NCI-H1930 (cell line): ENCODE measurements around the gene RALGDS.

ENCODE experiments used
- DNase-seq, 2 experiments: peaks; one replicate each; lab custom pipeline; 2025; lab: John Stamatoyannopoulos, UW

RALGDS gene

DNA sequence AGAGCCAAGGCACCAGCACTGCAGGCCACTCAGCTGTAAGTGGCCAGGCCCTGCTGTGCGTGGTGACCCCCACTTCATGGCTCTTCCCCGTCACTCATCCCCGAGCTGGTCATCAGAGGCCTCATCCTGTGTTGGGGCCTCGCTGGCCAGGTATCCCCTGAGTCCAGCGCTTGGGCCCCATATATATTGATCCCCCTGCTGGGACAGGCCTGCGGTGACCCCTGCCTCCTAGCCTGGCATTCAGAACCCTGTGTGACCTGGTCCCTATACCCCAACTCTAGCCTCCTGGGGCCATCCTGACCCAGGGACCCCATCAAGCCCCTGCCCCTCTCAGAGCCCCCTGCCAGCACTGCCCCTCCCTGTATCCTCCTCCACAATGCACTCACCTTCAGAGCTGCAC, 30.0 kb upstream of the RALGDS start:
- no peak for DNase-seq

DNA sequence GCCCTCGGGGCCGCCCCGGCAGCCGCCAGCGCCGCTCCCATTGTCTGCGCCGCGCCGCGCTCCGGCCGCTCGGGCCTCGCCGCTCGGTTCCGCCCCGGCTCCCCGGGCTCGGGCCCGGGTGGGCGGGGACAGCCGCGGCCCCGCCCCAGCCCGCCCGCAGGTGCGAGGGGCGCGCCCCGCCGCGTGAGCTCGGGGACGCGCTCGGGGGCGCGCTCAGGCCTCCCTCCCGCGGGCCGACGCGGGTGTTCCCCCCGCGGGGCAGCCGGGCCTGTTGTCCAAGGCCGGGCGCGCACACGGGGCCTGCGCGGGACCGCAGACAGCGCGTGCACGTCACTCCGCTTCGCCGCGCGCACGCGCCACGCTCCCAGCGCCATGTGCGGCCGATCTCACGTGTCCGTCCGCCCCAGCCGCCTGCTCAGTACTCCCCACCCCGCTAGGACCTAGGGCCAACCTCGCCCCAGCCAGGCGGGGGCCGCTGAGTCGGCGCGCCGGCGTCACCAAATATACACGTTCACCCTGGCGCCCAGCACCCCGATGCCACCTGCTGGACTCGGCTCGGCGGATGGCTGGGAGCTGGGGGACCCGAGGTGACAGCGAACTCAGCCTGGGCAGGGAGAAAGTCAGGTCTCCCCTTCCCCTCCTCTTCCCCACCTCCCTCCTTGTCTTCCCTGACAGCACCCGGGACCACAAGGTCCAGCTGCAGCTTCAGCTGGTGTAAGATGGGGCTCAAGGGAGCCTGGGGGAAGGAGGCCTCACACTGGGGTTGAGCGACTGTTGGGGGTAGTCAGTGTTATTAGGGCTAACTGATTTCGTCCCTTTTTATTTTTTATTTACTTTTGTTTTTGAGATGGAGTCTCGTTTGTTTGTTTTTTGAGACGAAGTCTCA, 28.3 kb upstream of the RALGDS start:
- peak; percentile 83 to 87 for DNase-seq

DNA sequence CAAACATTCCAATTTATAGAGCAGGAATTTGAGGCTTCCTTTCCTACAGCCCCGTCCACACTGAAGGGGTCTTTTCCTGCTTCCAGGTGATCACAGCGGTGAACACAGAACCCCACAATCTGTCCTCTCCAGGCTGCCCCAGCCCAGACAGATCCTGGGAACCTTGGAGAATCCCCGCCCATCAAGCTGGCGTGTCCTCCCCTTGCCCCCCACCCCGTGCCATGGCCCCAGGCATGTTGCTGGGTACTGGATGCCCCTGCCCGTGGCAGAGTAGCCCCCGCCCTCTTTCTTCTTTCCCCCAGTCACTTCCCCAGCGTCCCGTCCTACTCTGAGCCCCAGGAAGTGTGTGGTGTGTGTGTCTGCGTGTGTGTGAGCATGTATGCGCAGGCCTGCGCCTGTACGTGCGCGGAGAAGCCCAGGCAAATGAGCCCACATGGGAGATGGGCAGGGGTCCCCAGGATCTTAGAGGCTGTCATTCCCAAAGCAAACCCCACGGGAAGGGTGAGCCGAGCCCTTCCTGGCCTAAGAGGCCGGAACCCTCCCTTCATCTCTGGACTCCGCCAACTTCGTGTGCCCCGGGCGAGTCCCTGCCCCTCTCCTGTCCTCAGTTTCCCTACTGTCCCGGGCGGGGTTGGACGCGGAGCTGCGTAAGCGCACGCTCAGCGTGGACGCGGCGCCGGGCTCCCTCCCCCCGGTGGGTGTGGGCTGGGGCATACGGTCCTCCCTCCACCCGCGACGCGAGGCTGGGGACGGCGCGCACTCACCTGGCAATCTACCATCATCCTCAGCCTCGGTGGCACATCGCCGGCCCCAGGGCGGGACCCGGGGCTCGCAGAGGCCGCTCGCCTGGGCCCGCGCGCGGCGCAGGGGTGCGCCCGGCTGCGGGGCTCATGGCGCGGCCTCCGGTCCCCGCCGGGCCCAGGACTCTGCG, 27.4 kb upstream of the RALGDS start:
- DNase-seq = peak in 1 of 2 experiments; percentile 12

DNA sequence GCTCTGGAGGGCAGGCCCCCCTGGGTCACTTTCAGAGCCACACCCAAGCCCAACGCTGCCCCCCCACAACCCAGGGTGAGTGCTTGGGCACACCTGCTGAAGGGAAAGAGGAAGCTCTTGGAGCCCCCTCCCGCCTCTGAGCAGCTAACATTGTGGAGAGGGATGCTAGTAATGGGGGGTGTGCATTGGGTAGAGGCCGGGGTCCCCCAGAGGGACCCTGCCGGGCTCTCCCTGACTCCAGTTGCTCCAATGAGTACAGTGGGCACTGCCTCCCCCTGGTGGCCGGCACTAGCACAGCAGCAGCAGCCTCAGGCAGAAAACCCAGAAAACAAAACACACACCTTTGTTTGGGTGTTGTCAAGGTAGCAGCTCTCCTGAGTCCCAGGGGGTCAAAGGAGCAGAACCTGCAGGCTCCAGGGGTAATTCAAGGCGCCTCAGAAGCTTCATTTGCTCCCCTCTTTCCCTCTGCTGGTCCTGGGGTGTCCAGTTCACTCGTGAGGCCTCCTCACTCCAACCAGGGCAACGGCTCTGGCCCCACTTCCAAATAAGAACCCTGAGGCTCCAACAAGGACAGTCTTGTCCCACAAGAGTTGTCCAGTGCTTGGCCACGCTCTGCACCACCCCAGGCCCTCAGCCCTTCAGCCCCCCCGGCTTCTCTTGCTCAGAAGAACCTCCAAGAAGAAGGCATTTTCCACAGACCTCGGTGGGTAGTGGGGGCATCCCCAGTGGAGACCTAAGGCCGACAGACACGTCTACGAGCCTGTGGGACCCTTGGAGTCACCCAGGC, 26.6 kb upstream of the RALGDS start:
- DNase-seq = peak; percentile 41

DNA sequence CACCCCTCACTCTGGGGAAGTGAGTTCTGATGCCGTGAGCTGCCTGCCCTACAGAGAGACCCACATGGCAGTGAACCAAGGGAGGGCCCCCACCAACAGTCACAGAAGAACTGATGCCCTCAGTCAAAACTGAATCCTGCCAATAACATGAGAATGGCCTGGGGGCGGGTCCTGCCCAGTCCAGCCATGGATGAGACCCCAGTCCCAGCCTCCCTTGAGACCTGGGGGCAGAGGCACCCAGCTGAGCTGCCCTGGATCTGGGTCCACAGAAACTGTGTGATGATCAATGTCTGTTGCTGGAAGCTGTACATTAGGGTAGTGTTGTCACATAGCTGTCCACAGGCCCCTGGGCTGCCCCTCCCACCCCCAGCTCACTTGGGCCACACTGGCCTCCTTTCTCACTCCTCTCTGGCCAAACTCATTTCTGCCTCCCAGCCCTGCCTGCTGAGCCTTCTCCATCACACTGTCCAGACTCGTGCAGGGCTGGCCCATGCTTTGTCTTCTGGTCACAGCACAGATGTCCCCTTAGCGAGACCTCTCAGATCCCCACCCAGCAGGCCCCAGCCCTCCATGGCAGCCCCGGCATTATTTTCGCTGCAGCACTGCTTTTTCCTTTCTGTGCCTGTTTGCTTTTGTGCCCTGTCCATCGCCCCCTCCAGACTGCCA, 25.8 kb upstream of the RALGDS start:
- no peak for DNase-seq

DNA sequence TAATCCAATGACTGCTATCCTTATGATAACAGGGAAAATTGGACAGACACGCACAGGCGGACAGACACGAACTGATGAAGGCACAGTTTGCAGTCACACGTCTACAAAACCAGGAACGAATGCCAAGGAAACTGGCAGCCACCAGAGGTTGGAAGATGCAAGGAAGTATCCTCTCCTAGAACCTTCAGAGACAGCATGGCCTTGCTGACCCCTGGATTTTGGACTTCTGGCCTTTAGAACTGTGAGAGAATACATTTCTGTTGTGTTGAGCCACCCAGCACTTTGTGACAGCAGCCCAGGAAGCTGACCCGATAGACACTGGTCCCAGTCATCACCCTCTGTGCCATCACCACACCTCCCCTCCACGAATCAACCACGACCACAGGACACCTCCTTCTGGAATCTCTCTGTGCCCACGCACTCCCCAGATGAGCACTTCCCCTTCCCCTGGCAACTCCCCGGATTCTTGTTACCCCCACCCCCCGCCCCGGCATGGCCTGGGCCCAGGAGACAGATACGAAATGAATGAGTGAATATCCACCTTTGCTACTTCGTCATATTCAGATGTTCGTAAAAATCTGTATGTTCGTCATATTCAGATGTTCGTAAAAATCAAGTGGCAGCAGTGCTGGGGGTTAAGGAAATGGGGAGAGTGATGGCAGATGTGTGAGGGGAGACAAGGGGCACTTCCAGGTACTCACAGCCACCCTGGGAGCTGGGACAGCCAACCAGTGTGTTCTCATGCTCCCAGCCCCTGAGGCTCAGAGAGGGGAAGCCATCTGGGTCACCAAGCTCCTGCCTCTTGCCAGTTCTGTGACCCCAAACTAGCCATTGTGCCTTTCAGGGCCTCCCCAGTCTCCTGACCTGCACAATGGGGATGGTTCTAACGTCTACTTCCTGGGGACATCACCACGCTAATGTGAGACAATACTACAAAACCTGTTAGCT, 24.1 kb upstream of the RALGDS start:
- DNase-seq = no peak

DNA sequence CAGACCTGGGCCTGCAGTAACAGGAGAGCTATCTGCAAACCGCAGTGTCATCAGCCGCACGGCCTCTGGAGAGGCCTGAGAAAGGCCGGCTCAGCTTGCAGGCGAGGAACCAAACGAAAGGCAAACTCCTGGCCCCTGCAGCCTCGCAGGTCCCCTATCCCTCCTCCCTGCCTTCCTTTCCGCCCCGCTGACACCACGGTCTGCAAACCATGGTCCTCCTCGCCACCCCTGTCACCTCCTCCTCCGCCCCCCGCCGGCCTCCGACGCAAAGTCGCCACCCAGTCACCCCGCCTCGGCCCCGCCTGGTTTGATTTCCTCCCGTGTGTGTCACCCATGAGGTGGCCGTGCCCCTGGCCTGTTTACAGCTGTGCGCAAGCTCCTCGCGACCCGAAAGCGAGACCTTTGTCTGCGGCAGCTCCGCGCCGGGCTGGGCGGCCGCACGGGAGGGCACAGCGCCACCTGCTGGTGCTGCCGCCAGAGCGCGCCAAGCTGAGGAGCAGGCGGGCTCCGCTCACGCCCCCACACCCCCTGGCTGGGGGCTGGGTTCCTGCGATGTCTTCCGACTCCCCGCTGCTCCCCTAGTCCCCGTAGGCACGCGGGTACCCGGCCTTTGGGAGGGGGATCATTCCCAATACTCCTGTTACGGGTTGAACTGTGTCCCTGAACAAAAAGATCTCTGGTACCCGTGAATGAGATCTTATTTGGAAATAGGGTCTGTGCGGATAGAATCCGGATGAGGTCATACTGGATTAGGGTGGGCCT, 23.3 kb upstream of the RALGDS start:
- peak; percentile 56 to 63 for DNase-seq

DNA sequence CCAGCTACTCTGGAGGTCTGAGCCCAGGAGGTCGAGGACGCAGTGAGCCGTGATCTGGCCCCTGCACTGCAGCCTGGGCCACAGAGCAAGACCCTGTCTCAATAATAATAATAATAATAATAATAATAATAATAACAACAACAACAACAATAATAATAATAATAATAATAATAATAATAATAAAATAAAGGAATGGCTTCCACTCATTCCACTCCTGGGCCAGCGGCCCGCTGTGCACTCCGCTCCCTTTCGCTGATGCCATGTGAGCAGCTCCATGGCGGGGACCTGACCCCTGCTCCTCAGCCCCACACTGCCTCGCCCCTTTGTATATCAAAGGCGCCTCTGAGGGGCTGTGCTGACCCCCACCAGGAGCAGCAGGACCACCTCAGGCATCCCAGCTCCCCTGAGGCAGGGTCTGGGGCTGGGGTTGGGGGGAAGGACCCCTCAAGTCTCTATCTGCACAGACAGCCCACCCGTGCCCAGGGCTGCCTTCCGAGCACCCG, 22.6 kb upstream of the RALGDS start:
- no peak for DNase-seq

DNA sequence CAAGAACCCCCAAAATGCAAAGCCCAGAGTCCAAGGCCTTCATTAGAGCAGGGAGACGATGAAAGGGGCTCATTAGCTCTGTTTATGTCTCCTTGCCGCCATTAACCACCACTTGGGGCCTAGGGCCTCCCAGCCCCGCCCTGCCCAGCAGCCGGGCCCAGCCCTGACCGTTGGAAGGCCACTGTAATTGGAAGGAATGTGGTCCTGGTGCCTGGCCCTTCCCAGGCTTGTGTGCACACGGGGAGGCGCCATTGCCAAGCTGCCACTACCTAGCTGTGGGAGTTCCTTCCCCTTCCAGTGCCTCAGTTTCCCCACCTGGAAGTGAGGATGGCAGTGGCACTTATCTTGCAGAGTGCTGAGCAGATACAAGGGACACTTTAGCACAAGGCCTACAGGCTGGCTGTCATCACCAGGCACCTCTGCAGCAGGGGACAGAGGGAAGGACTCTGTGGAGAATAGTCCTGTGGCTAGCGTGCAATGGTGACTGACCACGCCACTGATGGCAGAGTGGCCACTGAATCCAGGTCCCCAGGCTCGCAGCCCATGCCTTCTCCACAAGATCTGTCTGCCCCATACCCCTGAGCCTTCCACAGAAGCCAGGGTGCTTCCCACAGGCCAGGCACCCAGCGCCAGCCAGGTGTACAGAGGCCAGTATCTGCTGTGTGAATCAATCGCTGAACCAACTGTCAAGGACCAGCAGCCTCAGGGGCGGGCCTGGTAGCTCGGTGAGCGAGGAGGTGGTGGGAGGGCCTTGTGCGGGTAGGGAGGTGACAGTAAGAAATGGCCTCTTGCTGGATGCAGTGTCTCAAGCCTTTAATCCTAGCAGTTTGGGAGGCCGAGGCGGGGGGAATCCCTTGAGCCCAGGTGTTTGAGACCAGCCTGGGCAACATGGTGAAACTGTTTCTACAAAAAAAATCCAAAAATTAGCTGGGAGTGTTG, 21.9 kb upstream of the RALGDS start:
- DNase-seq = no peak

DNA sequence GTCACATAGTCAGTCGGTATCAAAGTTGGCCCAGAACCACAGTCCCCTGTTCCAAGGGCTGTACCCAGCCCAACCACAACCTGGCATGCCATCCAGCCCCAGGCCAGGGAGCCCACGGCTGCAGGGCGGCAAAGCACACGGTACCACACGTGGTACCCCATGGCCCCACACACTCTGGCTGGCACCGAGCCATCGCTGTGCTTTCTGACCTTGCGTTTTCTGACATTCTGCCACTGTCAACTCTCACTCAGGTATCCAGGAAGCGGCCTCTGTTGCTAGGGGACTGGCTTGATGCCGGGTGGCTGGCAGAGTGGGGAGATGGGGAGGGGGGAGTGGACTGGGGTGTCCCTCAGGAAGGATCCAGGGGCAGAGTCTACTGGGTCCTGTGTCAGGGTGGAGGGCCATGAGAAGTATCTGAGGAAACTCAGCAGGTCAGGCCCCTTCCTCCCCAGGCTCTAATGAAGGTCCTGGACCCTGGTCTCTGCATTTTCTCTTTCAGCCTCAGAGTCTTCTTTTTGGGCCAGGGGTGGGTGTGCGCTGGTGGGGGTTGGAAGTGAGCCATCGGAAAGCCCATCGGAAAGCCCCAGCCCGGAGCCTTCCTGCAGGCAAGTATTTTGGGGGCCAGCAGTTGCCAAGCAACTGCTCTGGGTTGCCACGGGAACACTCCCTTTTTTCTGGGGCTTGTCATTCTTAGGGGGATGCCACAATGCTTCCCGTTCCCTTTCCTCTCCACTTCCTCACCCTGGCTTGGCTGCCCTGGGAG, 21.0 kb upstream of the RALGDS start:
- no peak for DNase-seq

DNA sequence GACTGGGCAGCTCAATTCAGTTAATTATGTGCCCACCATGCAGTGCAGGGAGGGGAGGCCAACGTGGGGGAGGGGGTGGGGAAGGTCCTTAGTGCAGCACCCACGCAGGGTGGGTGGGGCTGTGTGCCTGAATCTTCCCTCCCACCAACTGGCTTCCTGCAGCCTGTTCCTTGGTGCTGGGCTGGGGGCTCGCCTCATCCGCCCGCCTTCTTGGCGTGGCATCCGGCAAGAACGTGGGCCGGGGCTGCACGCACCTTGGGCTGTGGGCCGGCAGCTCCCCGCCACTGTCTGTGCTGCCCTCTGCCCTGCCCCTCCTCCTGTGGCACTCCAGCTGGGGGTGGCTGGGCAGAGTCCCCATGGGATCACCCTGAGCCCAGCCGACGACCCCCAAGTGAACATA, 19.6 kb upstream of the RALGDS start:
- no peak for DNase-seq

DNA sequence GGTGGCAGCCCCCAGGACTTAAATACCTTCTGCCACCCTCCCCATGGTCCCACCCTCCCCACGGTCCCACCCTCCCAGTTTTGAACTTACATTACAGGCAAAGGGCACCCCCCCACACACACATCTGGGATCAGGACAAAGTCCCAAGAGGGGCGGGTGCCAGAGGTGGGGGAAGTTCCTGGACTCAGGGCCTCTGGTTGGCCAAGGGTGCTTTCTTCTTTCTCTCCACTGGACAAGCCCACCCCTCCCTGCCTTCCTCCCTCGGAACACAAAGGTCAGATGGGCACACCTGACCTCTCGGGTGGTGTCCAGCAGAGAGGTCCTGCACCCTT, 19.1 kb upstream of the RALGDS start:
- no peak for DNase-seq

DNA sequence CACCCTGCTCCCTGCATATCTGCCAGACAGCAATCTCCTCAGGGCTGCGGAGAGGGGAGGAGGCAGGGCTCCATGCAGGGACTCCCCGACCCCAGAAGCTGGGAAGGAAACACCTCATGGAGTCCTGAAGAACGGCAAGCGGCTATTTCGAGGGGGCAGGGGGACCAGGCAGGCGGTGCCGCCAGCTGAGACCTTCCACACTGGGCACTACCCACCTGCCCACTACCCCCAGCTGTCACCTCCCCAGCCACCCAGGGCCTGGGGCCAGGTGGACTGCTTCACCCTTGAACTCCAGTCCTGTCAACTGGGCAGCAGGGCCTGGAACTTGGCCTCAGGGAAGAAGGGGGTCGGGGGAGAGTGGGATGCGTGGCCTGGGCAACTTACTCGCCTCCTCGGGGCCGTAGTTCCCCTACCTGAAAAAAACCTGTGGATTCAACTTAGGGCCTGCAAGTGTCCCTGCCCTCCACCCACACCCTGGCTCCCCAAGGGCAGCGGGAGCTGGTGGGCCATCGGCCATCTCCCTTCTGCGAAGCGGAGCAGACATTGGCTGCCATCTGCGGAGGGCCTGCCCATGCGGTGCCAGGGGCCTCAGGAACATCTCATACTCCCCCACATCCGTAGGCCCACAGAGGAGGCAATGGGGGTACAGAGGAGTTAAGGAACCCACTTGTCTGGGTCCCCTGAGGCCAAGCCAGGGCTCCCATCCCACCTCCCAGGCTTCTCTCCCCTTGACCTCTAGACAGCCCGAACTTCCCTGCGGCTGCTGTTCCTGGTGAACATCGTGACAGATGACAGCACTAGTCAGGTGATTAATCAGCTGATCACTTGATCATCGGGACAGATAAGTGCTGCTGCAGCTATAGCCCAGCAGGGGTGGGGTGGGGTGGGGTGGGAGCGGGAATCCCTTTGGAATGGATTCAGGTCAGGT, 18.5 kb upstream of the RALGDS start:
- no peak for DNase-seq

DNA sequence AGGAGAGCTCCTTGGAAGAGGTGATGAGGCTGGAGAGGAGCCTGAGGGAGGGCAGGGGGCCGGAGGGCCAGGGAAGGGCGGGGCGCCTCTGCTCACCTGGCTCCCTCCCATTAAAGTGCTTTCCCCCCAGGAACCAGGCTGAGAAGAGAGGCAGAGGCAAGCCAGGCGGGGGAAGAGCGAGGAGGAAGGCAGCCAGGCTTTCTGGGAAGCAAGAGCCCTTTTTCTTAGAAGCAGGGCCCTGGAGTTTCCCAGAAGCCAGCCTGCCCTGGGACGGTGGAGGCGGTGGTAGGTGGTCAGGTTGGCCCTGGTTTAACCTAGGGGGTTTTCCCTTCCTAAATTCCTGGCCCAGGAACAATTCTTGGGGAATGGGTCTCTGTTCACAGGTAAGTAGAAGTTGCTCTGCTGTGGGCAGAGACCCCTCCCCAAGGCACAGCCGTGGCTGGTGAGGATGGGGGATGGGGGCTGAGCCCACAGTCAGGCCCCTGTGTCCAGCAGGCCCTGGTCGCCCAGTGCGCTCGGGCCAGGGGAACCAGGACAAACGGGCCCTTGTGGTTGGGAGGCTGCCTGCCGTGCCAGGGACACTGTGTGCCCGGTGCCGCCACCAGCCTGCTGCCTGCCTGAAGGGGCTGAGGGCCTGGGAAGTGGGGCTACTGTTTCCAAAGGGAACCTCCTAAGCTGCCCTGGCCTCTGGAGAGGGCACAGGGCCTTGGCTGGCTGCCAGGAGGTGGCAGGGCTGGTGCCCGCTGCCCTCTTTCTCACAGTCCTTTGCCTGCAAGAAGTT, 16.6 kb upstream of the RALGDS start:
- no peak for DNase-seq

DNA sequence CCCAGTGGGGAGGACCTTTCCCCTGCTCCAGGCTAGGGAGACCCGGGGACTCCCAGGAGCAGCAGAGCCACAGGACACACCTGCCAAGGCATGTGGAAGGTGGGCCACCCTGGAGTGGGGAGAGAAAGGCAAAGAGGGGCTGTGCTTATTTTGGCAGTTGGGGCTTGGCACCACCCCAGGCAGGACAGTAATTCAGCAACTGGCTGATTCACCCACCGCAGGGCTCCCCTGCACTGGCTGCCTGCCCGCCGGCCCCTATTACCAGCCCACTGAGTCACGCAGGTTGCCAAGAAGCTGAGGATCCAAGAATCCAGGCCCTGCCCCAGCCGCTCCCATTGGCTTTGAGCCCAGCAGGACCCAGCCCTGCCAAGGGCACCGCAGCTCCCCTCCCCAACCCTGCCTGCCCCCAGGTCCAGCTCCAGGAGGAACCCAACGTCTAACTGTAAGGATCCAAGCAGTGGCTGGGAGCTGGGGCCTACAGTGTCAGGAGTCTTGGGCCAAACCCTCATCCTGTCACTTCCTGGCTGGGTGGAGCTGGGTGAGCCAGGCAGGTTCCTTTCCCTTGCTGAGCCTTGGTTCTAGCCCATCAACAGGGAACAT, 14.2 kb upstream of the RALGDS start:
- no peak for DNase-seq
